Stomach (tissue), 4 donors: ENCODE data around the gene FUT6.

Experiments used
- CTCF ChIP-seq, 7 experiments: fragments of 450-650 bp in 4 of 7; fragments of 200-600 bp in 3 of 7; sonication (generic) in 3 of 7; IDR thresholded peaks; one replicate each; pipeline ENCODE4 v1.5.1; 2016 to 2019; ENCODE audit warnings: antibody characterized with exemption in 7 of 7, control low read depth in 2 of 7, mild to moderate bottlenecking in 1 of 7
- EP300 ChIP-seq: sonication (generic); formaldehyde crosslinking; IDR thresholded peaks from one replicate; pipeline ENCODE4 v1.6.1; 2017; ENCODE audit warnings: antibody characterized with exemption
- POLR2A ChIP-seq, 4 donors: fragments of 450-650 bp; IDR thresholded peaks; one replicate each; pipeline ENCODE4 v1.6.1; 2016; ENCODE audit warnings: antibody characterized with exemption in 4 of 4, control low read depth in 2 of 4, mild to moderate bottlenecking in 1 of 4, moderate library complexity in 1 of 4

GRCh38 chr19:5803441-5803751 is 36.1 kb downstream of the FUT6 start:
- no peak for TF ChIP-seq POLR2A (IDR thresholded peaks at IDR 0.05)
- TF ChIP-seq CTCF (IDR thresholded peaks at IDR 0.05) = no peak
- no peak for TF ChIP-seq EP300
